HG02642 (cell line): ENCODE measurements around the gene OR2H2.

Experiments
- ATAC-seq: cut with Tn5 transposase; IDR thresholded peaks from one replicate; pipeline ENCODE4 v1.9.1; 2021; ENCODE audit warnings: mild to moderate bottlenecking; ENCODE audit not compliant: unreplicated experiment, poor library complexity

OR2H2 gene

DNA sequence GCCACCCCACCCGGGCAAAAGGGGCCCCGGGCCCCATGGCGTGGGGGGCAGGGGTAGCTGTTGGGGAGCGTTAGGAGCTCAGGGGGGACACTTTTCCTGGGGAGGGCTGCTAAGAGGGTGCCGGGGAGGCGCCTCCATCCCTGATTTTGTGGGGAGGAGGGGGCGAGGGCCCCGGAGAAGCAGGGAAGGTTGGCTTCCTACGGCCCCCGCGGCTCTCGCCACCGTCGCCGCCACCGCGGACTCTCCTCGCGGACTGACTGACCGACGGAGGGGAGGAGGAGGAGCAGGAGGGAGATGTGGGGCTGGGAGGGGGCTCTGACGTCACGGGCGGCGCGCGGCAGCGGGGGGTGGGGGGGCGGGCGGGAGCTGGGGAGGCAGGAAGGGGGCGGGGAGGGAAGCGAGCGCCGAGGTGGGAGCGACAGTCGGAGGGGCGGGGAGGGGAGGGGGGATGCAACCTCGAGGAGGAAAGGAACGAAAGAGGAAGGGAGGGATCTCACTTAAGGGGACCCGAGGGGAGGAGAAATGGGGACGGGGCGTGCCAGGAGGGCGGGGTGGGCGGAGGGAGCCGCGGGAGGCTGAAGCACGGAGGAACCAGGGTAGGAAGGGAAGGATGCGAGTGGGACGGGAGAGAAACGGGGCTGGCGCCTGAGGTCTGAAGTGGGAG lies 43.0 kb downstream of the OR2H2 start:
- ATAC-seq = no peak

GRCh38 chr6:29628419-29629281 lies 43.7 kb downstream of the OR2H2 start:
- peak; percentile 43 for ATAC-seq

DNA sequence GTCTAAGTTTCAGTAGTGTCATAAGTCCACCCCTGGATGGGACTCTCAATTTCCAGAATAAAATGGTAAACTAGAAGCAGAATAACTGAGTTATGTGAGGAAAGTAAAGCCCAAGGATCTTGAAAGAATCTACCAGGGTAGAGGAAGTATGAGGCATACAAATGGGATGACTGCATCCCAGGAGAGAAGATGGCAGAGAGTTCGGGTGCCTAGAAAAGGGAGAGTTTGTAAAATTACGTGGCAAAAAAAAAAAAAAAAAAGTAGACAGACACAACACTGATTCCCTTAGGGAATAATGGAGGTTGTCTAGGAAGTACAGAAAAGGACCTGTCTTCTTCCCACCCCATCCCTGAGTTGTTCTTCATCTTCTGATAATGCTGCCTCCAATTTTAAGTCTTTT lies 44.6 kb downstream of the OR2H2 start:
- no peak for ATAC-seq

- ATAC-seq = no peak
These were observed 45.4 kb downstream of the OR2H2 start for GRCh38 chr6:29630315-29630714.

DNA sequence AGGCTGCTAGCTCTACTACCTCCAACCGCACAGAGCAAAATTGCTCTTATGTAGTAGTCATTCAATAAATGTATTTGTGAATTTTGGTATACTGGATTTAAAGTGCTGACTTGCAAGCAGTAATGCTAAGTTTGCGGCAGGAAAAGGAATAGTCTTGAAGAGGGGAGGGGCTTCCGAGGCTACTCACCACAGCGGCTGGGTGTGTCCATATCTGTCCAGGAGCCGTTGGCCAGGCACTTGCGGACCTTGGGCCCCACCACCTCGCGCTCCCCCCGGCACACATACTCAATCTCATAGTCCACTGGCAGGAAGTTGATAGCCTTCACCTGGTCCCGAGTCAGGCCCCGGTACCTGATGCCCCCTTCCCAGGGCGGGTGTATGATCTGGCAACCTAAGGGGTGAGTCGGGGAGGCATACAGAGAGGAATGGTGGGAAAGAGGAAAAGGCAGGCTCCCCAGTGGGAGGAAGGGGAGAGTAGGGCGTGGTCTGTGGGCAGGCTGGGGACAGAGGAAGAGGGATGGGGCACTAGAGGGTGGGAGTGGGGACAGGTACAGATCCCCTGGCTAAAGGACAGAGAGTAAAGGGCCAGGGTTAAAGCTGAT lies 46.4 kb downstream of the OR2H2 start:
- no peak for ATAC-seq

DNA sequence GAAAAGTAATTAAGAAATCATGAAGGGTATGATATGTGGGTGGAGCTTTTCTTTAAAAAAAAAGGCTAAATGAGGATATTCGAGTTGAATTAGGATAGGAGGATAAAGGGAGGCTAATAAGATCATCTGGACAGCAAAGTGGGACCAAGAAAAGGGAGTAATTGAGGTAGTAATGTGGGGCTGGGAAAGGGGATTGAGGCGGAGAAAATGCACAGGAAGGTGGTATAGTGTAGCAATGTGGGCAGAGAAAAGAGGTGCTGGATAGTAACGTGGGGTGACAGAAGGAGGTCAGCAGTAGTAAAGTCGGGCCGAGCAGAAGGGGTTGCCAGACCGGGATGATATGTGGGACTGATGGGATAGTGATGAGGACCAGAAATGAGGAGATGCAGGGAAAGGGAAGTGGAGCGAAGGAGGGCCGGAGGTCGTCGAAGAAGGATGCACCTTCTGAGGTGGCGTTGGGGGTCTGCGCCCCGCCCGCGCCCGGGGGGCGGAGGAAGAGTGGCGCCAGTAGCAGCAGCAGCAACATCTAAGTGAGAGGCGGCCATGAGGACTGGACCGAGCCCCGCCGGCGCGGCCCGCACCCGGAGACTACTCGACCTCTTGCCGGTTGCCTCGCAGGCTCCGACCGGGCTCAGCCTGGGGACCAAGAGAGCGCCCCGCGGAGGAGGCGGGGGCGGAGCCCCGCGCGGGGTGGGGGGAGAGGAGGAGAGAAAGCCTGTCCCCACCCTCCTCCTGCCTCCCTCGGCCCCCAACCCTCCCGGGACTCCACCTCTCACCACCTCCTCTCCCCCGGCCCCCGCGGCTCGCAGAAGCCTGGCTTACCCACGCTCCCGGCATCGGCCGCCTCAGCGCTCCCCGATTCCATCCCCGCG lies 47.2 kb downstream of the OR2H2 start:
- ATAC-seq = peak; percentile 28

GRCh38 chr6:29632789-29633533 lies 48.0 kb downstream of the OR2H2 start, which contains the start of gene GABBR1:
GABBR1 (minus strand) TSS chr6:29633183; CDS start chr6:29632385, 798 bp downstream.
- ATAC-seq = peak; percentile 80

- ATAC-seq = no peak
These were observed 48.6 kb downstream of the OR2H2 start for GRCh38 chr6:29633534-29633905.

DNA sequence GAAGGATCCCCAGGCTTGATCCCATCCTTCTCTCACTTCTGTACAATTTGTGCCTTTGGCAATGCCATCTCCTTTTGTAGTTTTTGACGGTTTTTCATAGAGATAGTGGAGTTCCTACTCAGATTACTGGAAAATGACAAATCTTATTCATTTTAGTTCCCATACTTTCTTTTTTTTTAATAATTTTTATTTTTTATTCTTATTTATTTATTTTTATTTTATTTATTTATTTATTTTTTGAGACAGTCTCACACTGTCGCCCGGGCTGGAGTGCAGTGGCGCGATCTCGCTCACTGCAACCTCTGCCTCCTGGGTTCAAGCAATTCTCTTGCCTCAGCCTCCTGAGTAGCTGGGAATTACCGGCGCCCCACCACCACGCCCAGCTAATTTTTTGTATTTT lies 52.3 kb downstream of the OR2H2 start:
- no peak for ATAC-seq
